Fibroblast of skin of back (primary cell): ENCODE data around the gene CAMK2A.

Experiments
- DNase-seq: peaks from one replicate; pipeline ENCODE4 v3.0.0-alpha.2; 2013

Gene CAMK2A

GRCh38 chr5:150315245-150315644, 25.7 kb upstream of the CAMK2A start:
- no peak for DNase-seq

- DNase-seq, result no peak
Observed at GRCh38 chr5:150313921-150314716, 24.5 kb upstream of the CAMK2A start.

- no peak for DNase-seq
Observed at GRCh38 chr5:150313501-150313900, 23.9 kb upstream of the CAMK2A start.

- DNase-seq, result no peak
Observed at GRCh38 chr5:150312518-150312917, 22.9 kb upstream of the CAMK2A start.

DNA sequence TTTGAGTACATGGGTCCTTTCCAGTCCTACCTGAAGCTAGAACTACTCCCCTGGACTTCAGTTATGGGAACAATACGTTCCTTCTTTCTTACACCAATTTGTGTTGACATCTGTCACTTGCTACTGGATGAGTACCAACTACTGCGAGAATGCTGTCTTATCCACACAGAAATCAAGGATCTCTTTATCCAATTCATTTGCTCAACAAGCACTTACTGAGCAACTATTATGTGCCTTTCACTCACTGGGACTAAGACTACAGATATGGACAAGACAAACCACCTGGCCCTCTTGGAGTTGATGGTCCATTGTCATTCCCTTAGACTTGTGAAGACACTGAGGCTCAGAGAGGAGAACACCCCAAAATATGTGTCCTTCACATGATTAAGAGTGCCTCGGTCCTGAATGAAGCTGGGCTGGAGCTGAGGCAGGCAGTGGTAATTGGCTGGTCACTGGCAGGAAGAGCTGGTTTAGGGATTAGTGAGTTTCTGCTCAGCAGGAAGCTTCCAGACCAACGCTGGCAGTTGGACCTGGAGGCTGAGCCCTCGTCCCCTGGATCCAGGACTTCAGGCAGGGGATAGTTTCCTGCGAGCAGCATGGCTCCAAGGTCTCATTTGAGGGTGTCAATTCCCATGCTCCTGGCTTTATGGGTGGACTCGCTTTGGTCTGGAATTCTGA, 21.6 kb upstream of the CAMK2A start:
- DNase-seq, result no peak

- DNase-seq, result no peak
Observed at GRCh38 chr5:150310246-150310645, 20.7 kb upstream of the CAMK2A start.

- DNase-seq, result no peak
Observed at GRCh38 chr5:150309886-150310239, 20.3 kb upstream of the CAMK2A start.

- DNase-seq, result no peak
Observed at GRCh38 chr5:150309101-150309885, 19.7 kb upstream of the CAMK2A start.

- no peak for DNase-seq
Observed at GRCh38 chr5:150307617-150308426, 18.2 kb upstream of the CAMK2A start.

DNA sequence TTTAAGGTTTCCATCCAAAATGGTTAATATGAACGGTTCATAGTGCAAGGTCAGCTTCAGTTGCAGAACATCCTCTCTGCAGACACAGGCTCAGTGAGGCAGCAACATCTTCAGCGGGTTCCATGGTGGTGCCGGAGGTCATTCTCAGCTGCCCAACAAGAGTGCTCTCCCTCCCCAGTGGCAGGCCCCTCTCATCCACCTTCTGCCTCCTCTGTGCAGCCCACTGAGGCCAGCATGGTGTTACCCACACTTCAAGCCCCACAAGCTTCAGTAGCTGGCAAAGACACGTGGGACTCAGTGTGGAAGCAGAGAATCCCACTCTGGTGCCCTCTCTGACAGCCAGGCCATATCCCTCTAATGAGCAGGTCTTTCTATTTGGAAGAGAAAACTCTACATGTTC, 17.2 kb upstream of the CAMK2A start:
- DNase-seq, result no peak

- DNase-seq, result no peak
Observed at GRCh38 chr5:150305557-150305956, 16.0 kb upstream of the CAMK2A start.

DNA sequence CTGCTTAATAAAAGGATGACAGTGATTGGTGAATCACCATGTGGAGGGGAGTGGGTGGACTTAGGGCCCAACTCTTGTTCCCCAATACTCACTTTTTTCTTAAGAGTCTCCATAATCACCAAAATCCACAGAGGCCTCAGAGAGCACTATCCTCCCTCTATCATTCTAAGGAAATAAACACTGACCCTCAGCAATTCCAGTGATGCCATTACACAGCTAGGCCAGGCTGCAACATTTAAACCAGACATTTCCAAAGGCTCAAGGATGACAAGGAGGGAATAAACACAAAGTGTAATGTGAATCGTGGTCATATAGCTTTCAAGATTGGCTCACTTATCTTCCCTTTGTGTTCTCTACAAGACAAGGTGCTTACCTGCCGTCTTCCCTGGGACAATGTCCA, 15.5 kb upstream of the CAMK2A start:
- no peak for DNase-seq

DNA sequence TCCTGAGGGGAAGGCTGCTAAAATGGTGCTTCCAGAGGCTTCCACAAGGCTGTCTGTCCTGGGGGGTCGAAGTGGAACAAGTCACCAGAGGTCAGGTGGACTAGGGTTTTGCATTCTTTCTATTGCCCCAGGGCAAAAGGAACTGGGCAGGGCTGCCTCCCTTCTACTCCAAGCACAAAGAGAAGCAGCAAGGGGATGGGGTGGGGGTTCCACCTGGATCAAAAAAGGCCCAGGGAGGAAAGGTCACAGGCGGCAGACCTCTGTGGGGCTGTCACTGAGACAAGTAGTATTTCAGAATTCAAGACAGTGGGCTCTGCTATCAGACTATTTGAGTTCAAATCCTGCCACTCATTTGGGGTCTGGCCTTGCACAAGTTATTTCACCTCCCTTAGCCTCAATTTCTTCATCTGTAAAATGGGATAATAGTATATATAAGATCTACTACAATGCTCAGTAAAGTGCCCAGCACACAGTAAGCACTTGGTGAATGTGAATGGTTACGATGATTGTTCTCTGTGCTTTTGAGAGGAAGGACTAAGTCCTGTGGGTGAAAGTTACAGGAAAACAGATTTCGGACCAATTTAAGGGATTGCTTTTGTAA, 15.0 kb upstream of the CAMK2A start:
- DNase-seq, result no peak

DNA sequence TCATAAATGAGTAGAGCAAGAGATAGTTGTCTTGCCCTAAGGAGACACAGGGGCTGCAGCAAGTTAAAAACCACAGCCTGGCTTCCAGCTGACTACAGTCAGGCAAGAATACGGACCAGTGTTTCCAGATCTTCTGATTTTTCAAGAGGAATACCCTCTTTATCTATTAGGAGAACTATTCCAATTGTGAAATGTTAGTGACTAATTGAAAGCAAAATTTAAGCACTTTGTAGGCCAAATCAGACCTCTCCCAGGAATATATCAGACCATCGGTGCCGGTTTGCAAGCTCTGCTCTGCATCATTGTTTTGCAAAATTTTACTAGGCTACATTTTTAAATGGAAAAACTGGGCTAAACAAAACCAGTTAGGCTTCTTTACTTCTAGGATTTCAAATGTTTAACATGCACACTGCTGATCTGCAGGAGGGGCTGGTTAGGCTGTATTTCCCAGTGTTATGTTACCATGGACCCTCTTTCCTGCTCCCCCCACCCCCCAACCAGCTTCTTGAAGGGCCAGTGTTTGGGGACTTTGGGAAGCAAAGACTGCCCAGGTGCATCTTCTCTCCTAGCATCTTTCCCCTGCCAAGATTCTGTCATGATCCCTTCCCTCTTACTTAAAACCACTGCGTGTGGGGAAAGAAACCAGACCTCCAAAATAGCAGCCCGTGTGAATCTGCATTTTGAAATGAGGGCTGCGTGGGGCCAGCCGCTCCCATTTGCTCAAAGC, 14.2 kb upstream of the CAMK2A start:
- DNase-seq, result no peak

- no peak for DNase-seq
Observed at GRCh38 chr5:150303070-150303615, 13.6 kb upstream of the CAMK2A start.

- DNase-seq, result peak; percentile 89
Observed at GRCh38 chr5:150302301-150303069, 12.9 kb upstream of the CAMK2A start, which contains the start of gene ARSI. Gene ARSI (minus strand): TSS chr5:150302905. CDS start chr5:150302373, 532 bp downstream.

DNA sequence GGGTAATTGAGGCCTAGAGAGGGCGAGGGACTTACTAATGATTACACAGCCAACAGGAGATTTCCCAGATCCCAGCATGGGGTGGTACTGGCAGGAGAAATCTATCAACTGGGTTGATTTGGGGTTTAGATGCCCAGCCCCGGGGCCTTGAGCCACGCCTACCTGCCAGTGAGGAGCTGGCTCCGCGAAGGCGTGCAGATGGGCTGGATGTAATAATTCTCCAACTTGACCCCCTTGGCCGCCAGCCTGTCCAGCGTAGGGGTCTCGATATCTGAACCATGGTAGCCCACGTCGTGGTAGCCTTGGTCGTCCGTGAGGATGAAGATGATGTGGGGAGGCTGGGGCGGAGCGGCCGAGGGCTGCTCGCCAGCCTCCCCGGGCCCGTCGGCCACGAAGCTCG, 12.3 kb upstream of the CAMK2A start:
- no peak for DNase-seq

GRCh38 chr5:150301170-150301505, 11.6 kb upstream of the CAMK2A start:
- DNase-seq, result peak; percentile 51

- DNase-seq, result no peak
Observed at GRCh38 chr5:150300496-150301169, 11.1 kb upstream of the CAMK2A start.
